OCI-LY3 (cell line): ENCODE measurements around the gene MED27.

ENCODE experiments used
- H2AFZ ChIP-seq: fragments of 200-600, 300-600 bp; shearing (Covaris generic); 2 replicates; pipeline ENCODE4 v1.6.0; 2014; ENCODE audit warnings: antibody characterized with exemption, low read depth, low read length
- H3K27ac ChIP-seq: fragments of 200-600, 300-600 bp; sonication (generic); 2 replicates; pipeline ENCODE4 v1.5.1; 2014; ENCODE audit warnings: mild to moderate bottlenecking, low read length, moderate library complexity, mixed read lengths
- H3K27me3 ChIP-seq: fragments of 200-600, 300-600 bp; sonication (generic); 2 replicates; pipeline ENCODE4 v1.6.1; 2014; ENCODE audit warnings: low read depth, low read length, mixed read lengths
- H3K36me3 ChIP-seq: fragments of 200-600, 300-600 bp; sonication (generic); replicated peaks from 2 replicates; pipeline ENCODE3; 2014; ENCODE audit warnings: low read depth, low read length, mixed read lengths
- H3K4me1 ChIP-seq: fragments of 300-600, 200-600 bp; sonication (generic); 2 replicates; pipeline ENCODE4 v1.6.1; 2014; ENCODE audit warnings: low read length, mixed read lengths
- H3K4me2 ChIP-seq: fragments of 200-600, 300-600 bp; sonication (generic); 2 replicates; pipeline ENCODE4 v1.6.1; 2014; ENCODE audit warnings: low read length, mixed read lengths
- H3K4me3 ChIP-seq: fragments of 300-600, 200-600 bp; sonication (generic); 2 replicates; pipeline ENCODE4 v1.5.1; 2014; ENCODE audit warnings: antibody characterized with exemption, mild to moderate bottlenecking, low read length, moderate library complexity
- H3K79me2 ChIP-seq: fragments of 300-600, 200-600 bp; shearing (Covaris generic); 2 replicates; pipeline ENCODE4 v1.6.1; 2014; ENCODE audit warnings: mild to moderate bottlenecking, low read length, mixed read lengths
- H3K9ac ChIP-seq: fragments of 300-600, 200-600 bp; shearing (Covaris generic); 2 replicates; pipeline ENCODE4 v1.6.0; 2014; ENCODE audit warnings: mild to moderate bottlenecking, low read length, moderate library complexity
- H3K9me3 ChIP-seq: fragments of 200-600, 300-600 bp; shearing (Covaris generic); 2 replicates; pipeline ENCODE4 v1.6.1; 2014; ENCODE audit warnings: low read length, mixed read lengths; ENCODE audit not compliant: insufficient read depth
- H4K20me1 ChIP-seq: fragments of 200-600, 300-600 bp; sonication (generic); 2 replicates; pipeline ENCODE4 v1.6.1; 2016; ENCODE audit warnings: low read length, mixed read lengths; ENCODE audit not compliant: insufficient read depth
- CTCF ChIP-seq: fragments of 200-600, 300-600 bp; sonication (generic); IDR thresholded peaks from 2 replicates; pipeline ENCODE4 v1.5.1; 2014; ENCODE audit warnings: antibody characterized with exemption, low read length, low read depth
- EZH2phosphoT487 ChIP-seq: fragments of 200-600 bp; shearing (Covaris generic); IDR thresholded peaks from 2 replicates; pipeline ENCODE4 v1.6.1; 2018; ENCODE audit warnings: antibody characterized with exemption, mixed run types, low read depth

The MED27 gene

GRCh38 chr9:131833906-131834305 lies 245.8 kb downstream of the MED27 start:
- Histone ChIP-seq H3K79me2 (no peaks in the 10 kb centered on the region), H3K4me1 (no peaks in the 10 kb centered on the region), H3K4me2 (no peak overlapping the region), H4K20me1 (no peaks in the 10 kb centered on the region), H3K36me3 (no peaks in the 10 kb centered on the region), H3K9me3 (no peaks in the 10 kb centered on the region), H3K4me3 (no peak overlapping the region), H3K27me3 (peaks cover 4% of the 10 kb centered on the region; the same call in 1 of the 2 replicates), H3K9ac (no peak overlapping the region), H3K27ac (no peak overlapping the region), H2AFZ (no peak overlapping the region)
- TF ChIP-seq CTCF: no peak
- no peak for TF ChIP-seq EZH2phosphoT487

GRCh38 chr9:131833083-131833482 lies 246.6 kb downstream of the MED27 start:
- no peak overlapping the region for H3K4me2 ChIP-seq

GRCh38 chr9:131831380-131832165 lies 248.1 kb downstream of the MED27 start:
- no peaks in the 10 kb centered on the region for H3K9me3 ChIP-seq
- no peak overlapping the region for H3K4me3 ChIP-seq
- H3K9ac ChIP-seq: no peak overlapping the region
- peaks cover 7% of the 10 kb centered on the region for H3K27me3 ChIP-seq
- no peaks in the 10 kb centered on the region for H3K36me3 ChIP-seq
- no peak overlapping the region for H3K27ac ChIP-seq
- no peaks in the 10 kb centered on the region for H4K20me1 ChIP-seq
- no peaks in the 10 kb centered on the region for H3K79me2 ChIP-seq
- no peak overlapping the region for H3K4me2 ChIP-seq
- no peak for TF ChIP-seq EZH2phosphoT487
- no peak for TF ChIP-seq CTCF
- H2AFZ ChIP-seq: no peak overlapping the region
- H3K4me1 ChIP-seq: no peaks in the 10 kb centered on the region

More at GRCh38 chr9:131833083-131833482, 246.6 kb downstream of the MED27 start:
- no peak overlapping the region for H2AFZ ChIP-seq
- no peaks in the 10 kb centered on the region for H3K36me3 ChIP-seq
- no peak overlapping the region for H3K9ac ChIP-seq
- H4K20me1 ChIP-seq: no peaks in the 10 kb centered on the region
- peaks cover 4% of the 10 kb centered on the region; the same call in 1 of the 2 replicates for H3K27me3 ChIP-seq
- H3K9me3 ChIP-seq: no peaks in the 10 kb centered on the region
- H3K79me2 ChIP-seq: no peaks in the 10 kb centered on the region
- H3K4me1 ChIP-seq: no peaks in the 10 kb centered on the region
- H3K4me3 ChIP-seq: no peak overlapping the region
- no peak for TF ChIP-seq CTCF
- no peak for TF ChIP-seq EZH2phosphoT487
- H3K27ac ChIP-seq: no peak overlapping the region

GRCh38 chr9:131827821-131828369 lies 251.8 kb downstream of the MED27 start:
- Histone ChIP-seq H2AFZ (no peak overlapping the region), H3K79me2 (no peaks in the 10 kb centered on the region), H3K36me3 (no peaks in the 10 kb centered on the region), H3K27me3 (peaks cover 11% of the 10 kb centered on the region), H3K9ac (no peak overlapping the region), H3K4me3 (no peak overlapping the region), H3K27ac (no peak overlapping the region), H3K9me3 (no peaks in the 10 kb centered on the region), H3K4me1 (no peaks in the 10 kb centered on the region), H4K20me1 (no peaks in the 10 kb centered on the region), H3K4me2 (no peak overlapping the region)
- TF ChIP-seq EZH2phosphoT487 (no peak), CTCF (no peak)
